Bronchial epithelial cell (primary cell): ENCODE data around the gene LAMA2. TPM values are rescaled to one million over a fixed set of nuclear protein-coding genes. Genes with fewer than 3 reads are reported as not detected.
"Not testable (repeated sequence)": the region's sequence is repeated elsewhere in the genome, so short reads cannot be mapped to it uniquely, and the experiment has no call there.

Experiments
- DNase-seq: peaks from one replicate; pipeline ENCODE4 v3.0.0-alpha.2; 2010; ENCODE audit warnings: low read depth
- FAIRE-seq: peaks from 2 replicates; lab custom pipeline; 2011; peaks lifted over from hg19 to GRCh38; lab: Jason Lieb, UNC
- H3K27me3 ChIP-seq: 2 replicates; pipeline ENCODE4 v1.5.1; 2011; ENCODE audit warnings: low read length; ENCODE audit not compliant: control insufficient read depth, insufficient read depth
- H3K36me3 ChIP-seq: 2 replicates; pipeline ENCODE4 v1.5.1; 2011; ENCODE audit warnings: low read length; ENCODE audit not compliant: control insufficient read depth, insufficient read depth
- H3K4me3 ChIP-seq: 2 replicates; pipeline ENCODE4 v1.5.1; 2011; ENCODE audit warnings: mild to moderate bottlenecking, low read depth, low read length, control low read depth
- total RNA-seq: library from RNA; depleted of rRNA; stranded (reverse); fragments of >200 nt; gene quantifications from 2 replicates; pipeline ENCODE4 v1.2.1, GENCODE V29; 2014
- TF ChIP-seq, protein P1 (sequence below): IDR thresholded peaks from 2 replicates; pipeline ENCODE4 v1.5.1; 2011; ENCODE audit warnings: mild to moderate bottlenecking, moderate library complexity, low read length, control low read depth, inconsistent platforms; ENCODE audit not compliant: insufficient read depth, severe bottlenecking

LAMA2 gene
- total RNA-seq, 1 donor from 2014 or later, result 2.6 TPM

DNA sequence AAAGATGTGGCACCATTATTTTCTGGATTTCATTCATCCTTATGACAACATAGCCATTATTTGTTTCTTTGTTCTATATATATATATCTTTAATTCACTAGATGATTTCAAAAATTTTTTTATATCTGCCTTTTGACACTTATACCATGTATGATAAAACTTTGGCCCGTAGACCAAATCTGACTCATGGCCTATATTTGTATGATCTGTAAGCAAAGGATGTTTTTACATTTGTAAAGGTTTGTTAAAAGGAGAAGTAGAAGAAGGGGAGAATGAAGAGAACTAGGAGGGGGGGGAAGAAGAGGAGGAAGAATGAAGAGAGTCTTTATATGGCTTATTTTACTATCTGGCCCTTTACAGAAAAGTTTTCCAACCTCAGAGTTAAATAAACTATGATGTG, 279.7 kb downstream of the LAMA2 start:
- Histone ChIP-seq H3K4me3 (no peak overlapping the region), H3K27me3 (no peaks in the 10 kb centered on the region), H3K36me3 (no peaks in the 10 kb centered on the region)
- TF ChIP-seq, protein P1, sequence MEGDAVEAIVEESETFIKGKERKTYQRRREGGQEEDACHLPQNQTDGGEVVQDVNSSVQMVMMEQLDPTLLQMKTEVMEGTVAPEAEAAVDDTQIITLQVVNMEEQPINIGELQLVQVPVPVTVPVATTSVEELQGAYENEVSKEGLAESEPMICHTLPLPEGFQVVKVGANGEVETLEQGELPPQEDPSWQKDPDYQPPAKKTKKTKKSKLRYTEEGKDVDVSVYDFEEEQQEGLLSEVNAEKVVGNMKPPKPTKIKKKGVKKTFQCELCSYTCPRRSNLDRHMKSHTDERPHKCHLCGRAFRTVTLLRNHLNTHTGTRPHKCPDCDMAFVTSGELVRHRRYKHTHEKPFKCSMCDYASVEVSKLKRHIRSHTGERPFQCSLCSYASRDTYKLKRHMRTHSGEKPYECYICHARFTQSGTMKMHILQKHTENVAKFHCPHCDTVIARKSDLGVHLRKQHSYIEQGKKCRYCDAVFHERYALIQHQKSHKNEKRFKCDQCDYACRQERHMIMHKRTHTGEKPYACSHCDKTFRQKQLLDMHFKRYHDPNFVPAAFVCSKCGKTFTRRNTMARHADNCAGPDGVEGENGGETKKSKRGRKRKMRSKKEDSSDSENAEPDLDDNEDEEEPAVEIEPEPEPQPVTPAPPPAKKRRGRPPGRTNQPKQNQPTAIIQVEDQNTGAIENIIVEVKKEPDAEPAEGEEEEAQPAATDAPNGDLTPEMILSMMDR, result no peak
- DNase-seq (no peak), FAIRE-seq (no peak)

DNA sequence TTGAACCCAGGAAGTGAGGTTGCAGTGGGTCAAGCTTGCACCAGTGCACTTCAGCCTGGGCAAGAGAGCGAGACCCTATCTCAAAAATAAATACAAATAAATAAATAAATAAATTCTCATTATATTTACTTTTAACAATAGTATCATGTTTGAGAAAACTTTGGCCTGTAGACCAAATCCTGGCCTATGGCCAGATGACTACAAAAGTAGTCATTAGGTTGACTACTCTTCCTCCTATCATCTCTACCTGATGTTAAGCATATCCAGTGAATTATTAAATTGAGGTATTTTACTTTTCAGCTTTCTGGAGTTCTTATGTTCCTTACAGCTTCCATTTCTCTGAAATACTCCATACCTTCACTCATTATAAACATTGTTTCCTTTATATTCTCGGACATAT, 280.6 kb downstream of the LAMA2 start:
- DNase-seq (peak; percentile 69), FAIRE-seq (no peak)
- TF ChIP-seq, protein P1, result no peak
- Histone ChIP-seq H3K4me3 (no peak overlapping the region), H3K27me3 (no peaks in the 10 kb centered on the region), H3K36me3 (no peaks in the 10 kb centered on the region)

DNA sequence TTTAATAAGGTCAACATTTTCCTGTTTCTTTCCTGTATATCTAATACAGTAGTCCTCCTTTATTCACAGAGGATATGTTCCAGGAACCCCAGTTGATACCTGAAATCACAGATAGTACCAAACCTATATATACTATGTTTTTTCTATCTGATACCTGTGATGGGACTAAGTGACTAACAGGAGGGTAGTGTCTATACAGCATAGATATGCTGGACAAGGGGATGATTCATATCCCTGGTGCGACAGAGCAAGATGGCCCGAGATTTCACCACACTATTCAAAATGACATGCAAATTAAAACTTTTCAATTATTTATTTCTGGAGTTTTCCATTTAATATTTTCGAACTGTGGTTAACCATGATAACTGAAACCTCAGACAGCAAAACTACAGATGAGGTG, 281.1 kb downstream of the LAMA2 start:
- TF ChIP-seq, protein P1, result no peak
- Histone ChIP-seq H3K4me3 (no peak overlapping the region), H3K36me3 (no peaks in the 10 kb centered on the region), H3K27me3 (no peaks in the 10 kb centered on the region)
- no peak for FAIRE-seq
- no peak for DNase-seq

DNA sequence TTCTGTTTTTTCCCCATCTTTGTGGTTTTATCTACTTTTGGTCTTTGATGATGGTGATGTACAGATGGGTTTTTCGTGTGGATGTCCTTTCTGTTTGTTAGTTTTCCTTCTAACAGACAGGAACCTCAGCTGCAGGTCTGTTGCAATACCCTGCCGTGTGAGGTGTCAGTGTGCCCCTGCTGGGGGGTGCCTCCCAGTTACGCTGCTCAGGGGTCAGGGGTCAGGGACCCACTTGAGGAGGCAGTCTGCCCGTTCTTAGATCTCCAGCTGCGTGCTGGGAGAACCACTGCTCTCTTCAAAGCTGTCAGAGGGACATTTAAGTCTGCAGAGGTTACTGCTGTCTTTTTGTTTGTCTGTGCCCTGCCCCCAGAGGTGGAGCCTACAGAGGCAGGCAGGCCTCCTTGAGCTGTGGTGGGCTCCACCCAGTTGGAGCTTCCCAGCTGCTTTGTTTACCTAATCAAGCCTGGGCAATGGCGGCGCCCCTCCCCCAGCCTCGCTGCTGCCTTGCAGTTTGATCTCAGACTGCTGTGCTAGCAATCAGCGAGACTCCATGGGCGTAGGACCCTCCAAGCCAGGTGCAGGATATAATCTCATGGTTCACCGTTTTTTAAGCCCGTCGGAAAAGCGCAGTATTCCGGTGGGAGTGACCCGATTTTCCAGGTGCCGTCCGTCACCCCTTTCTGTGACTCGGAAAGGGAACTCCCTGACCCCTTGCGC, 289.5 kb downstream of the LAMA2 start:
- not testable (repeated sequence) for FAIRE-seq, H3K27me3 ChIP-seq, H3K36me3 ChIP-seq
- DNase-seq, result peak; percentile 12
- peak overlapping the region; percentile 31 for H3K4me3 ChIP-seq

DNA sequence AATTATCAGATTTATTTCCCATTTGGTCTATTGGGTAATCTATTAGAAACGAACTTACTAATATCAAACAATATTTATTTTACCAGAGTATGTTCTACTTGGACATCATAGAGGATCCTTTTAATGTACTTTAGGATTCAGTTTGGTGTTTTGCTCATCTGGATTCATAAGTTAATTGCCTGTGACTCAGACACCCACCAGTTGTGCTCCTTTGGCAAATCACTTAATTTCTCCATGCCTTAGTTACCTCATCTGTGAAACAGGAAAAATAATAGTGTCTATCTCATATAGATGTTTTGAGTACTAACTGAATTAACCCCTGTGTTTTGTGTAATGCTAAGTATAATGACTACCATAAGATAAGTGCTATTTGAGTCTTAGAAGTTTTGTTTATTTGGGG, 292.1 kb downstream of the LAMA2 start:
- H3K36me3 ChIP-seq, result no peaks in the 10 kb centered on the region
- no peaks in the 10 kb centered on the region for H3K27me3 ChIP-seq
- H3K4me3 ChIP-seq, result no peak overlapping the region
- FAIRE-seq (no peak), DNase-seq (peak; percentile 30)
- TF ChIP-seq, protein P1, result no peak

DNA sequence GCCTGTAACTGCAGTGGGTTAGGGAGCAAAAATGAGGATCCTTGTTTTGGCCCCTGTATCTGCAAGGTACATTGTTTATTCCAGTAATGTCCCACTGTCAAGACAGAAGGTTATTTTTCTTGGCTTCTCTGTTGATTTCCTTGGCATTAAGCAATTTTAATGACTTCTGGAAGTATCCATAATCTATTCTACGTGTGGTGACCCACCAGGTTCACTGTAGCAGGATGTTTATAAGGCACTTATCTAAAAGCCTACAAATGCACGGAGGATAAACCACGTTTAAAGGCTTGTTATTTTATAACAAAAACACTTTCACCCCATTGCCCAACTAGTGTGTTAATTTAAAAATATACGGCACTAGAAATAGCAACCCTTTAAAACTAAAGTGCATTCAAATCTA, 294.9 kb downstream of the LAMA2 start:
- TF ChIP-seq, protein P1, result no peak
- FAIRE-seq (no peak), DNase-seq (no peak)
- Histone ChIP-seq H3K27me3 (no peaks in the 10 kb centered on the region), H3K4me3 (no peak overlapping the region), H3K36me3 (no peaks in the 10 kb centered on the region)
